Left ventricle myocardium superior (tissue), 1 donor: ENCODE results near the gene MMAA. TPM values are rescaled to one million over a fixed set of nuclear protein-coding genes. Genes with fewer than 3 reads are reported as not detected.

ENCODE experiments used
- ATAC-seq: fragments of 200-7000 bp; cut with Tn5 transposase; one replicate; pipeline ENCODE4 v1.9.1; 2020; ENCODE audit warnings: mild to moderate bottlenecking, moderate library complexity
- DNase-seq: peaks from one replicate; pipeline ENCODE4 v3.0.0-alpha.2; 2020
- intact Hi-C: fragments of 100-400 bp; cut with micrococcal nuclease; formaldehyde crosslinking; loops from one replicate; pipeline ENCODE4 v1.11.0; 2022
- total RNA-seq: library from RNA; stranded (reverse); fragmentation: NEBNext Ultra II Directional; extraction: Animal tissue kit (Norgen Biotek cat#: 25700); gene quantifications from one replicate; pipeline ENCODE4 v1.2.1, GENCODE V29; 2021
- donor health status: DM: no; HTN: yes; CAD: no; lungs with severe emphysema.

Gene MMAA
- total RNA-seq, 1 donor from 2014 or later, result 8.6 TPM

GRCh38 chr4:145694929-145695328, 75.7 kb downstream of the MMAA start:
- ATAC-seq, result no peak
- no peak for DNase-seq
- intact Hi-C loops, result no loop called here

- intact Hi-C loops, result no loop called here
Observed at GRCh38 chr4:145697332-145697731, 78.1 kb downstream of the MMAA start.

GRCh38 chr4:145698507-145698906, 79.3 kb downstream of the MMAA start:
- DNase-seq, result no peak
- intact Hi-C loops, result no loop called here
- ATAC-seq, result no peak

More at GRCh38 chr4:145697332-145697731, 78.1 kb downstream of the MMAA start:
- ATAC-seq (no peak), DNase-seq (no peak)

DNA sequence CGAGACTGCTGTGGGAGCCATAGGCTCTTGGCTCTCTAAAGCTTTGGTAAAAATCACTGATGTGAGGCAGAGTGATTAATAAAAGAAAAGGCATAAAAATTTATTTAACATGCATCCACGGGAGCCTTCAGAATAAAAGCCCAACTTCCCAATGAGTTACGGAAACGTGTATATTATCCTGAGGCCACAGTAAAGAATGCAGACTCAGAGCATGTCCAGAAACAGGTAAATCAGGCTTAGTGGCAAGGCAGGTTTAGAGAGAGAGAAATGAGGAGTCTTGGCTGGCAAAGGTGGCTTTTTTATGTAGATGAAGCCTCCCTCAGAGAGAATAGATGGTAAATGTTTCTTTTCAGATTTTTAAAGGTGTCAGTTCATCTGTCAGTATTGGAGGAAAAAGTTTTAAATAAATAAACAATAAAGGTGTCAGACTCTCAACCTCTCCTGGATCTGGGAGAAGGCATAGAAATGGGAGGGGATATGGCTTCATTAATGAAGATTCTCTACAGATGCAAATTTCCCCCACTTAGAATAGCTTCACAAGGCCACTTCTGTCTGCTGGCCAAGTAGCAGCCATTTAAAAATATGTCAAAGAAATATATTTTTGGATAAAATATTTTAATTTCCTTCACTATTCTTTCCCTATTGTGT, 84.8 kb downstream of the MMAA start:
- intact Hi-C loops, result no loop called here
- no peak for ATAC-seq

GRCh38 chr4:145709336-145709735, 90.2 kb downstream of the MMAA start:
- no peak for ATAC-seq
- DNase-seq, result no peak
- intact Hi-C loops, result no loop called here

More for the DNA sequence above, 84.8 kb downstream of the MMAA start:
- DNase-seq, result no peak

Other genes starting within 250 kb of the MMAA start
- 12.5 TPM for gene SMAD1, start 137.5 kb upstream of the MMAA start, total RNA-seq
- not detected for gene C4orf51, start 60.8 kb downstream of the MMAA start, total RNA-seq